Effector CD4-positive, alpha-beta T cell (primary cell): ENCODE results near the gene MAP2K6.

Experiments used
- DNase-seq: peaks from one replicate; pipeline ENCODE4 v3.0.0-alpha.2; 2020

MAP2K6 gene

DNA sequence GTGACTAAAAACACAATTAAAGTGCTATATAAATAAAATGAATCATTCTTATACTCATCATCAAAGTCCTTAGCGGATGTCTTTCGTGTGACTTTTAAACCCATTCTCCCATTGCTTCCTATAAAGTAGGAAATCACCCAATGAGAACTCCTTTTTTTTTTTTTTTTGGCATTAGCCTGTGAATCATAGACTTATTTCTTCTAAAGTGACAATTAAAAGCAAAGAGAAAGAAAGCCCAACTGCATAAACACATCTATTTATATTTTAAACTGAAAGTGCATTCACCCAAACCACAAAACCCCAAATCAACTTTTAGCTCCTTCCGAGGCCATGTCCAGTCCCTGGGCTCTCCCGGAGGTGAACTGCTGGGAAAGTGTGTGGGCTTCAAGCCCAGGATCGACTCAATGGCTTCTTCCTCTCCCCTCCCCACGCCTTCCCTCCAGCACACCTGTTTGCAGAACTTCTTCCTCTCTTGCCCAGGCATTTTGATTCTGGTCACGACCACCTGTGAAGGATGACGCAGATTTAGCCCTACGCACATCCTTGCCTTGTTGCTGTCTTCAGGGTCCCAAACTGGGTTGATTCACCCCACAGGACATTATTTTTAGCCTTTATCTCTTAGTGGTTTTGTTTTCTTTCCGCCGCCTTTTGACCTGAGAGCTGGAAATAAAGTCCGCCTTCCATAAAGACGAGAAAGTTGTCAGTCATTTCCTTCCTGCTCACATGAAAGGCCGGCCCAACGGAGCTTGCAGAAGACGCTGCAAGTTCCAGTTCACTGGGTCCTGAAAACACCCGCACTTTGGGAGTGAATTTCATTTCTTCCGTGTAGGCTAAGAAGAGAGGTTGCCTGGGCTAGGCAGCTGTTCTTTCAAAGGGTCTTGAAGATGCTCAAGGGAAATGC, 166.8 kb downstream of the MAP2K6 start:
- no peak for DNase-seq

DNA sequence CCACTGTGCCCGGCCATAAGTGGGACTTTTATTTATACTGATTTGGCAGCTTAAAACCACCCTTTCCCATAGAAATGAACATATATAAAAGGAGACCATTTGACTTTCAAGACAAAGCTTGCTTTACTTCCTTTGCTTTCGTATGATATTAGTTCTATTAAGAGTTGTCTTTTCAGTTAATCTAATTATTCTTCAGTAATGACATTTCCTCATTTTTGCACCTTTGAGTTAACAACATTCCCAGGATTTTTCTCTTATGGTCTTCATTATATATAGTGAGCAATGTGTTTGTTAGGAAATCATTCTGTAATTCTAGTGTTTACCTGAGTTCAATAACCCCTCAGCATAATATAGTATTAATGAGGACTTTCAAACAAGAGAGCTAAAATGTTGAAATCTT, 173.8 kb downstream of the MAP2K6 start:
- DNase-seq: no peak

DNA sequence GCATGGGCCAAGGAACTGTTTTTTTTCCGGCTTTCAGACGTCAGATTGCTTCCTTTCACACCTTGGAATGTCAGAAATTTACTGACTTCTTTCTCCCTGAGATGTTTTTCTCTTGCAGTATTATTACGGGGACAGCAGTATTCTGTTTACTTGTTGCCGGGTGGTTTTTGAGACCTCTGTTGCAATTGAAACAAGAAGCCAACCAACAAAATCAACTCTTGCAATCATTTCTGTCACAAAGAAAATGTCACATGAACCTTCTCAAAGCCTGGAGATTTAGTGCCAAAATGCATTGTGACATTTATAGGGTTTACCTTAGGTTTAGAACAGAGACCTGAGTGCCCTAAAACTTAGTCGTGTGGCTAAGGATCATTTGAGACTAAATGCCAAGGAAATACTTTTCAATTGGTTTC, 174.3 kb downstream of the MAP2K6 start:
- no peak for DNase-seq

DNA sequence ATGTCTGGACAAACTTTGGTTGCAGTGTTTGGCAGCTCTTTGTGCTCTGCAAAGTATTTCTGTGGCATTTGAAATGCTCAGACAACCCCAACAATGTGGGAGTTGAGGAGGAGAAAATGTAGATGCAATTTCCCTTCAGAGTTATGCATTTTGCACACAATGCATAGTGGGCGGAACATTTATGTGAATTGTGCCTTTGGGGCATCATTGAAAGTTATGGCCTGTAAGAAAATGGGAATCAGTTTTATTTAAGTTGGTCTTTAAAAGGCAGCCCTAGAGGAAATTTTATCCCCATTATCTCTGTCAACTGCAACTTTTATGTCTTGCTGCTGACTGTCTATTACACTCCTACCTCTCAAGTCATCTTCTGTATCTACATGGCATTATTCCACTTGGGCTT, 176.2 kb downstream of the MAP2K6 start:
- no peak for DNase-seq

GRCh38 chr17:69592692-69593350, 178.3 kb downstream of the MAP2K6 start:
- DNase-seq: no peak

DNA sequence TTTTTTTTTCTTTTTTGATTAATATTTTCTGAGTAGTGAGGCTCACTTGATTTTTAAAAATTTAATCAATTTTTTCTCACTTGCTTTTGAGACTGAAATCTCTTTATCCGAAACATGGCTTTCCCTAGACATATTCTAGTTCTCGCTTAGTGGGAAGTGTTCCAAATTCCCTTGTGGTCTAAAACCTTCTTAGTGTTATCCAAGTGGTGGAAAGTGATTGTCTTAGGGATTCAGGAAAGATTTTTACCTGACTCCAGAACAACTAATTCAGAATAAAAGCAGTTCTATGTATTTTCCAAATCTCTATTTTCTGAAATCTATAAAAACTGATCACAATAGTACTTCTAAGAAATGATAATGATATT, 178.8 kb downstream of the MAP2K6 start:
- no peak for DNase-seq

- no peak for DNase-seq
These were observed 179.2 kb downstream of the MAP2K6 start for GRCh38 chr17:69593716-69594115.

- no peak for DNase-seq
These were observed 180.1 kb downstream of the MAP2K6 start for GRCh38 chr17:69594641-69595040.

GRCh38 chr17:69596141-69596540, 181.6 kb downstream of the MAP2K6 start:
- DNase-seq: no peak

- DNase-seq: no peak
These were observed 183.6 kb downstream of the MAP2K6 start for GRCh38 chr17:69597898-69598692.

- DNase-seq: no peak
These were observed 188.5 kb downstream of the MAP2K6 start for GRCh38 chr17:69602972-69603371.
